Heart right ventricle (tissue), 16 donors: ENCODE results near the gene PXDN. TPM values are rescaled to one million over a fixed set of nuclear protein-coding genes. Genes with fewer than 3 reads are reported as not detected.

Experiments used
- ATAC-seq, 8 donors: fragments of 200-7000 bp; cut with Tn5 transposase; one replicate each; pipeline ENCODE4 v1.9.1; 2020; ENCODE audit warnings: mild to moderate bottlenecking in 8 of 8, moderate library complexity in 8 of 8, moderate number of reproducible peaks in 1 of 8
- DNase-seq, 2 donors: peaks; one replicate each; pipeline ENCODE4 v3.0.0-alpha.2; 2020
- H3K27ac ChIP-seq, 10 donors: fragments of 200-600 bp; sonication (generic) in 2 of 10; one replicate each; pipeline versions ENCODE4 v1.5.0 to v1.8.0; 2020 to 2022; ENCODE audit warnings: mild to moderate bottlenecking in 3 of 10
- H3K27me3 ChIP-seq, 7 donors: fragments of 200-600 bp; one replicate each; pipeline ENCODE4 v1.8.0; 2021 to 2022; ENCODE audit warnings: mild to moderate bottlenecking in 2 of 7
- H3K36me3 ChIP-seq, 9 donors: fragments of 200-600 bp; sonication (generic) in 1 of 9; one replicate each; pipeline versions ENCODE4 v1.5.0 to v1.8.0; 2020 to 2022; ENCODE audit warnings: mild to moderate bottlenecking in 2 of 9
- H3K4me1 ChIP-seq, 9 donors: fragments of 200-600 bp; sonication (generic) in 1 of 9; one replicate each; pipeline versions ENCODE4 v1.5.0 to v1.8.0; 2020 to 2022; ENCODE audit warnings: mild to moderate bottlenecking in 4 of 9
- H3K4me3 ChIP-seq, 10 donors: fragments of 200-600 bp; sonication (generic) in 2 of 10; one replicate each; pipeline versions ENCODE4 v1.5.0 to v1.8.0; 2020 to 2022; ENCODE audit warnings: mild to moderate bottlenecking in 7 of 10, moderate library complexity in 2 of 10
- H3K9me3 ChIP-seq, 11 donors: fragments of 200-600 bp in 10 of 11; sonication (generic) in 2 of 11; one replicate each; pipeline versions ENCODE4 v1.5.0 to v1.8.0; 2013 to 2022; ENCODE audit warnings: mild to moderate bottlenecking in 2 of 11, control low read depth in 1 of 11, moderate library complexity in 1 of 11
- WGBS, 2 donors: extraction: QIAGEN DNeasy Blood & Tissue Kit; methylation state at CpG; one replicate each; pipeline ENCODE4 v1.1.7; 2013; ENCODE audit warnings: inconsistent platforms in 1 of 2; 5-methylcytosine and 5-hydroxymethylcytosine counted together
- intact Hi-C, 10 donors: fragments of 100-400 bp; cut with DNase I; formaldehyde crosslinking; loops; one replicate each; pipeline versions ENCODE4 v1.11.1 to v1.14.2; 2022
- polyA plus RNA-seq, 2 donors: library from polyadenylated mRNA; stranded (reverse); fragments of 200-250 nt; gene quantifications; one replicate each; pipeline ENCODE4 v1.2.3, GENCODE V29; 2013
- total RNA-seq, 10 donors: library from RNA; stranded (reverse); fragmentation: NEBNext Ultra II Directional in 3 of 10; extraction: Animal tissue kit (Norgen Biotek cat#: 25700) in 3 of 10; gene quantifications; one replicate each; pipeline versions ENCODE4 v1.2.1 to v1.2.4, GENCODE V29; 2021 to 2023
- TF ChIP-seq, protein P1 (sequence below), 9 donors: fragments of 200-600 bp; sonication (generic) in 2 of 9; IDR thresholded peaks; one replicate each; pipeline versions ENCODE4 v1.5.0 to v1.8.0; 2021 to 2022; ENCODE audit warnings: antibody characterized with exemption in 9 of 9, mild to moderate bottlenecking in 5 of 9, moderate library complexity in 1 of 9
- donor health status: Arrhythmogenic right ventricular cardiomyopathy.
- donor health status: ischemic (EF 13 %, LVEDD 7.1; RV severe dilation, severe dysfunction).
- donor health status: healthy with polysubstance abuse.
- donor health status: DM: no; HTN: yes; CAD: no.
- donor health status: DM: no; HTN: no; CAD: no.
- donor health status: ischemic (EF 25% LVEDD 6.9; RV normal size, moderate dysfunction).
- donor health status: ischemic (EF 25% LVEDD 5.7; RV mildly dilated, moderate dysfunction).
- donor health status: healthy.
- donor health status: DM: yes; HTN: yes; CAD: no.
- donor health status: Ischemic cardiomyopathy.
- donor health status: ischemic (EF 35%, LVEDD 5.7; RV mildly dilated, moderate dysfunction).
- donor health status: nonischemic (EF 11% LVEDD 7.7; RV severe dilation, severe dysfunction).
- donor health status: DM: yes; HTN: yes; CAD: no.
- donor health status: PGD.
- donor health status: ischemic (EF 29% LVEDD 5.4; RV normal size, mild dysfunction).
- donor health status: nonischemic (EF 23%, LVEDD 6.1; RV moderate dilation, normal function).

The PXDN gene
- total and polyA plus RNA-seq, 12 donors: 7.8 to 65.0 (median 18.9) TPM

- TF ChIP-seq, protein P1, sequence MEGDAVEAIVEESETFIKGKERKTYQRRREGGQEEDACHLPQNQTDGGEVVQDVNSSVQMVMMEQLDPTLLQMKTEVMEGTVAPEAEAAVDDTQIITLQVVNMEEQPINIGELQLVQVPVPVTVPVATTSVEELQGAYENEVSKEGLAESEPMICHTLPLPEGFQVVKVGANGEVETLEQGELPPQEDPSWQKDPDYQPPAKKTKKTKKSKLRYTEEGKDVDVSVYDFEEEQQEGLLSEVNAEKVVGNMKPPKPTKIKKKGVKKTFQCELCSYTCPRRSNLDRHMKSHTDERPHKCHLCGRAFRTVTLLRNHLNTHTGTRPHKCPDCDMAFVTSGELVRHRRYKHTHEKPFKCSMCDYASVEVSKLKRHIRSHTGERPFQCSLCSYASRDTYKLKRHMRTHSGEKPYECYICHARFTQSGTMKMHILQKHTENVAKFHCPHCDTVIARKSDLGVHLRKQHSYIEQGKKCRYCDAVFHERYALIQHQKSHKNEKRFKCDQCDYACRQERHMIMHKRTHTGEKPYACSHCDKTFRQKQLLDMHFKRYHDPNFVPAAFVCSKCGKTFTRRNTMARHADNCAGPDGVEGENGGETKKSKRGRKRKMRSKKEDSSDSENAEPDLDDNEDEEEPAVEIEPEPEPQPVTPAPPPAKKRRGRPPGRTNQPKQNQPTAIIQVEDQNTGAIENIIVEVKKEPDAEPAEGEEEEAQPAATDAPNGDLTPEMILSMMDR (IDR thresholded peaks at IDR 0.05): no peak
These were observed 58.1 kb downstream of the PXDN start for GRCh38 chr2:1685957-1686783.

GRCh38 chr2:1685078-1685956 is 59.0 kb downstream of the PXDN start:
- WGBS, 2 donors: 87% methylated on average over 36 of the region's 36 CpGs
- intact Hi-C loops: no loop called here
- TF ChIP-seq, protein P1 (IDR thresholded peaks at IDR 0.05): no peak
- Histone ChIP-seq H3K27me3 (peaks cover 0 to 5% (median 0%) of the 10 kb centered on the region in 7 donors), H3K27ac (no peak overlapping the region), H3K4me3 (no peak overlapping the region), H3K36me3 (peaks cover 0 to 90% (median 4%) of the 10 kb centered on the region in 9 donors), H3K9me3 (no peaks in the 10 kb centered on the region), H3K4me1 (peaks cover 0 to 36% (median 4%) of the 10 kb centered on the region in 9 donors)
- ATAC-seq (peak in 6 of 8 donors; percentile 15 to 58 (median 35)), DNase-seq (no peak)

More at GRCh38 chr2:1685957-1686783, 58.1 kb downstream of the PXDN start:
- H3K4me1 ChIP-seq: peaks cover 0 to 34% (median 4%) of the 10 kb centered on the region in 9 donors
- ATAC-seq: peak in 6 of 8 donors; percentile 16 to 52 (median 37)
- peaks cover 0 to 93% (median 8%) of the 10 kb centered on the region in 9 donors for H3K36me3 ChIP-seq
- H3K27me3 ChIP-seq: peaks cover 0 to 5% (median 0%) of the 10 kb centered on the region in 7 donors
- WGBS, 2 donors: 64 to 71% methylated on average over 21 of the region's 21 CpGs
- no peak overlapping the region for H3K4me3 ChIP-seq
- intact Hi-C loops: no loop called here
- H3K27ac ChIP-seq: peak overlapping the region in 2 of 10 donors; percentile 20 to 30
- no peak for DNase-seq
- no peaks in the 10 kb centered on the region for H3K9me3 ChIP-seq

GRCh38 chr2:1683297-1683696 is 61.0 kb downstream of the PXDN start:
- intact Hi-C loops: loop anchor here in 1 of 10 donors (2.0 kb wide), 1 partner anchor 60 kb away; no protein-coding TSS in a partner anchor
- Histone ChIP-seq H3K27ac (no peak overlapping the region), H3K9me3 (no peaks in the 10 kb centered on the region), H3K27me3 (peaks cover 0 to 5% (median 0%) of the 10 kb centered on the region in 7 donors), H3K4me1 (peaks cover 0 to 32% (median 4%) of the 10 kb centered on the region in 9 donors), H3K36me3 (peaks cover 0 to 90% (median 5%) of the 10 kb centered on the region in 9 donors), H3K4me3 (no peak overlapping the region)
- no peak for ATAC-seq
- TF ChIP-seq, protein P1 (IDR thresholded peaks at IDR 0.05): no peak
- WGBS, 2 donors: 93 to 100% methylated on average over 1 of the region's 1 CpG
- DNase-seq: no peak

GRCh38 chr2:1682181-1682440 is 62.2 kb downstream of the PXDN start:
- Histone ChIP-seq H3K27ac (no peak overlapping the region), H3K4me1 (peaks cover 0 to 32% (median 4%) of the 10 kb centered on the region in 9 donors), H3K36me3 (peaks cover 0 to 90% (median 12%) of the 10 kb centered on the region in 9 donors), H3K27me3 (peaks cover 0 to 5% (median 0%) of the 10 kb centered on the region in 7 donors), H3K9me3 (no peaks in the 10 kb centered on the region), H3K4me3 (no peak overlapping the region)
- DNase-seq: no peak
- ATAC-seq: no peak
- intact Hi-C loops: loop anchor here in 1 of 10 donors (2.0 kb wide), 1 partner anchor 61 kb away; no protein-coding TSS in a partner anchor
- TF ChIP-seq, protein P1 (IDR thresholded peaks at IDR 0.05): no peak
